Measurements from ENCODE around the gene RPP38.

The RPP38 gene

DNA sequence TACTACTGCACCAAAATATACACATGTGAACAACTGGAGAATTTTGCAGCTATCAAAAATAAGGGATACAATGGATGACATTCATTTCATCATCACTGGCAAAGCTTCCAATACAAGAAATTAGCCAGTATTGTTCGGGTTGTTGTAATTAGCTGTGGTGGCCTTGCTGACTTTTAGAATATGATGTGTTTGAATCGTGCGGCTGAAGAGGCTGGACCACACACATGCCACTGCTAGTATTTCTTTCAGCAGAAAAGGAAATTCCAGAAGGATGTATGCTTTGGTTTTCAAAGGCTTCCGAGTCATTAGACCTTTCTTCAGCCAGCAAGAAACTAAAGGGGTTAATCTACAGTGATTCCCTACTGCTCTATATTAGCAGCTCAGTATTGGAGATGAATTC is 16.6 kb downstream of the RPP38 start:
- ATAC-seq: no peak

DNA sequence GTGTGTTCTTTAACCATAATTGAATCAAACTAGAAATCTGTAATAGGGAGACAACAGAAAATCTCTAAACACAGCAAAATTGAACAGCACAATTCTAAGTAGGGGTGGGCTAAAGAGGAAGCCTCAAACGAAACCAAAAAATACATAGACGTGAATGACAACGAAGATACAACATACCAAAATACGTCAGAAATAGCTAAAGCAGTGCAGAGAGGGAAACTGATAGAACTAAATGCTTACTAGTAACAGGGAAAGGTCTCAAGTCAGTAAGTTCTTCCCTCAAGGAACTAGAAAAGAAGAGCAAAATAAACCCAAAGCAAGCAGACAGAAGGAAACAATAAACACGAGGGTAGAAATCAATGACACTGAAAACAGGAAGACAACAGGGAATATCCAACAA is 19.1 kb downstream of the RPP38 start:
- ATAC-seq: no peak

GRCh38 chr10:15118615-15119014 is 21.5 kb downstream of the RPP38 start:
- ATAC-seq: no peak

DNA sequence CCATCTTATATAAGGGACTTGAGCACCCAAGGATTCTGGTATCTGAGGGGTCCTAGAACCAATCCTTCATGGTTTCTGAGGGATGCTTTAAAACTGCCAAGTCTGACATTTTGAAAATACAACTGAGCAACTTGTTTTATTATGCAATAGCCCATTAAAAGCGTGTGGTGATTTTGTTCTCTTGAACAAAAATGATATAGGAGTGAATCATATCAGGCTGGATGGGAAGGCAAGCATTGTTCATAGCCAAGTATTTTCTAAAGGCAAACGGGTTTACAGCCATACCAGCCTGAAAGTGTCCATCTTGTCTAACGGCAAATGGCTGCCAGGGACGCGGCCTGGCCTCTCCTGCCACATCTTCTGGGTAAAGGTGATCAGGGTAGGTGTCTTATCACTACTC is 23.4 kb downstream of the RPP38 start:
- no peak for ATAC-seq

DNA sequence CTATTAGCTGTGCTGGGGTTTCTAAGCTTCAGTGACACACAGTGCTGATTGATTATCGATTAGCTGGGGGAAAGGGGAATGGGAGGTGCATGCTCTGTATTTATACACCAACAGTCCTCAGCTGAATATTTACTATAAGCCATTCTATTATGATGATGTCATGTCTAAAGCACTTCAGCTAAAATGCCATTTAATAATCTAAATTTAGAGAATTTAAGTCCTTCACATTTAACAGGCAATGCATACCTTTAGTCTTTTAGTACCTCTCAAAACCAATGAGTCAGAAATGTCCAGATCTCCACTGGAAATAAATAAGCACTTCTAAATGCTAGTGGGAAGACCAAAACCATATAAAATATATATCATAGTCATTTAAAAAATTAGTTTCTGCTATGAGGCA is 24.6 kb downstream of the RPP38 start:
- ATAC-seq: no peak

DNA sequence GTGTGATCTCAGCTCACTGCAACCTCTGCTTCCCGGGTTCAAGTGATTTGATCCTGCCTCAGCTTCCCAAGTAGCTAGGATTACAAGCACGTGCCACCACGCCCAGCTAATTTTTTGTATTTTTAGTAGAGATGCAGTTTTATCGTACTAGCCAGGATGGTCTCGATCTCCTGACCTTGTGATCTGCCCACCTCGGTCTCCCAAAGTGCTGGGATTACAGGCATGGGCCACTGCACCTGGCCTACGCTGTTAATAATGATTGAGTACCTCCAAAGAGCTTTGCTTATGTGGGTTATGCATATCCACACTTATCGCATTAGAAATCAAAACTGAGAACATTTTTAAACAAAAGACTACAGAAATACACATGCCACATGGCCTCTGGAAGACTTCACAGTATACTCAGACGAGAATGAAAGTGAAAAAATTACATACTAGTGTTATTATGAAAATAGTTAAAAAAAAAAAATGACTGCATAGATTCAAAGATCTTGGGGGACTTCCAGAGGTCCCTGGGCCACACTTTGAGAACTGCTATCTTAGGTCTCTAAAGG is 25.4 kb downstream of the RPP38 start:
- peak; percentile 80 to 82 for ATAC-seq

- peak; percentile 57 to 63 for ATAC-seq
Measured at GRCh38 chr10:15123749-15124184, 26.6 kb downstream of the RPP38 start.

DNA sequence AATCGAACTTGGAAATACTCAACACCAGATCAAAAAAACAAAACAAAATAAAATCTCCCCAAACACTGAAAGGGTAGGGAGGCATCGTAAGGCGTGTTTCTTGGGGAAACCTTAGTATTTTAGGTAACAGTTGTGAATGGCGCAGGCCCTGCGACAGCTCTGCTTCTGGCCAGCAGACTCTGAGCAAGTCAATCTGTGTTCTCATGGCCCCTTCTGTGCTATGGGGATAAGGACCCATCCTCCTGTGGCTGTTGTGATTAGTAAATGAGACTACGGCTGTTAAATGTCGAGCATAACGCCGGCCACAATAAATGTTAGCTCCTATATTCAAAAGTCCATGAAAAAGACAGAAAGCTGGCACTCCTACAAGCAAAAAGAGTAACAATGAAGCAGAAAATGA is 27.0 kb downstream of the RPP38 start:
- no peak for ATAC-seq

GRCh38 chr10:15124908-15125307 is 27.8 kb downstream of the RPP38 start:
- ATAC-seq: no peak

DNA sequence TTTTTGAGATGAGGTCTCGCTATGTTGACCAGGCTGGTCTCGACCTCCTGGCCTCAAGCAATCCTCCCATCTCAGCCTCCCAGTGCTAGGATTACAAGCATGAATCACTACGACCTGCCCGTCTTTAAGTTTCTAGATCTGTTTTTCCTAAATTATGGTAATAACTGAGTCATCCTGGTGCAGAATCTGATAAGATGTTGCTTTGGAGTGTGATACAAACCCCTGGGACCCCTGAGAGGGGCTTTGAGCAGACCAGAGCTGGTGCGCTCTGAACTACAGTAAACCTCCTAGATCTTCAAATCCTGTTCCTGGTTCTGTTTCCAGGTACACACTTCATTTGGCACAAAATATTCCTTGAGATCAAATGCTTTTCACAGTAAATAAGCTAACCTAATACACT is 34.2 kb downstream of the RPP38 start:
- ATAC-seq: no peak

- no peak for ATAC-seq
Measured at GRCh38 chr10:15136129-15137035, 39.2 kb downstream of the RPP38 start.

DNA sequence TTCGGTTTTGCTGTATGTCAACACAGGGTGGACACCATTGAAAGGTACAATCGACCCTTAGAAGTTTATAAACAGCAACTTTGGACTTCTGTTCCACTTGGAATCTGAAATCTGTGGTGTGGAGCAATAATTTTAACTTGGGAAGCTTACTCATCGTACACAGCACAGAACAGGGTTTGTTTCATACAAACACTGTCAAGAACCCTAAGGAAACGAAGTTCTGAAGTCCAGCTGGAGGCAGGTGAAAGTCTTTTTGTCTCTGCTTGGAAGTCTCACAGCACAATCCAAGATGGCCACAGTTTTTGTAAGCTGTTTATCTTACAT is 39.8 kb downstream of the RPP38 start:
- ATAC-seq: no peak

DNA sequence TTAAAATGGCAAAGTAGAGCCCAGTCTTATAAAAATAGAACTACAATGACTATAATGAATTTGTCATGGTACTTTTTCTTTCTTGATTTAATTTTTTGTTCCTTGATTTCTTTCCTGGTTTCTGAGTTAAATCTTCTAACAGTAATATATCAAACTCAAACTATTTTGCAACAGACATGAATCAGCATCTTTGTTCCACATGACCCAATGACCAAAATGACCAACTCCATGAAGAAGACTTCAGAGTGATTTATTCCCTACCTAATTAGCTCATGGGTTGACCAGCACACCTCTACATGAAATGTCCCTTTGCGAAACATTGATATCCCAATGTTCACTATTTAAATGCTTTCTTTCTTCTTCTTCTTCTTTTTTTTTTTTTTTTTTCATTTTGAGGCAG is 40.5 kb downstream of the RPP38 start:
- no peak for ATAC-seq

DNA sequence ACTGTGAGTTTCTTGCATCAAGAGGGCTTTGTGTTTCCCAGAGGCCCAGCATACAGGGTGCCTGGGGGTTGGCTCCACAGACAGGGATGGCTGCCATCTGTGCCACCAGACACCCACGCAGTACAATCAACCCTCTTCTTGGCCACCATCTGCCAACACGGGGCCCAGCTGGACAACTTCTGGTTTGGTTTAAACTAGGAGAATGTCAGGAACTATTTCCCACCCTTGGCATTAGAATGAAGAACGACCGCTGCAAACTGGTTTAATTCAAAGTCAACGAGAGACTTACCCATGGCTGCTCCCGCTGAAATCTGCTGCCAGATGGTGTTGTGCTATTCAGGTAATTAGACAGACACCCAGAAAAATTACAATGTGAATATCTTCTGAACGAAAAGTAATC is 43.5 kb downstream of the RPP38 start:
- ATAC-seq: no peak

- peak; percentile 64 to 79 for ATAC-seq
Measured at GRCh38 chr10:15141136-15142054, 44.2 kb downstream of the RPP38 start.

- ATAC-seq: no peak
Measured at GRCh38 chr10:15144788-15145187, 47.6 kb downstream of the RPP38 start.

DNA sequence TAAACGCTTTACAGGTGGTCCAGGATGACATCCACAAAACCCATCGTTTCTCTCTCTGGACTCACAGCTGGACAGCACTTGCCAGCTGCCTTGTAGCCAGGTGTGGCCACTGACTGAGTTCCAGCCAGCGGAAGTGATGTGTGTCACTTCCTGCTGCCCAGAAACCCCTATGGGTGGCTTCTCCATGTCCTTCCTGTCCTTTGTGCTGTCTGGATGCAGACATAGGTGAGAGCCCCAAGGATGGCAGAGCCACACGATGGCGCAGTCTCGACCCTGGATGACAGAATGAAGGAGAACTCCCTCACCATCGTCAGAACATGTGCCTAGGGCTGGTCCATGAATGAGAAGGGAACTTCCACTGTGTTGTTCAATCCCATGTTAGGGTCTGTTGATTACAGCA is 49.2 kb downstream of the RPP38 start:
- no peak for ATAC-seq

GRCh38 chr10:15147594-15148392 is 50.6 kb downstream of the RPP38 start:
- ATAC-seq: no peak

GRCh38 chr10:15149042-15149771 is 52.1 kb downstream of the RPP38 start:
- no peak for ATAC-seq

- ATAC-seq: no peak
Measured at GRCh38 chr10:15150563-15150962, 53.4 kb downstream of the RPP38 start.

GRCh38 chr10:15152556-15152955 is 55.4 kb downstream of the RPP38 start:
- no peak for ATAC-seq
